PC-9 (cell line): Measurements from ENCODE around the gene ANGEL2. TPM values are rescaled to one million over a fixed set of nuclear protein-coding genes. Genes with fewer than 3 reads are reported as not detected.

Experiments used
- BruUV-seq: library from RNA; stranded (reverse); fragments of 400-500 nt; replicated peaks from 2 replicates; lab custom pipeline; 2021; lab: Mats Ljungman, UMichigan
- CTCF ChIA-PET: fragments of 300-600 bp; sonication (Branson Sonifier 250); formaldehyde crosslinking; loops from one replicate; lab custom pipeline; 2022; ENCODE audit warnings: antibody characterized with exemption; lab: Charles Lee
- POLR2A ChIA-PET: fragments of 300-600 bp; sonication (Branson Sonifier 250); formaldehyde crosslinking; loops from one replicate; lab custom pipeline; 2022; ENCODE audit warnings: antibody characterized with exemption; ENCODE audit not compliant: unreplicated experiment; lab: Charles Lee
- DNase-seq, 2 experiments: peaks; one replicate each; pipeline versions ENCODE4 v3.0.0 to v3.0.0-alpha.2; 2015 to 2022; ENCODE audit warnings: mixed read lengths in 1 of 2
- H2AFZ ChIP-seq: fragments of 200-600 bp; sonication (generic); 2 replicates; pipeline ENCODE4 v1.8.1; 2017; ENCODE audit warnings: antibody characterized with exemption
- H3F3A ChIP-seq: fragments of 200-600 bp; sonication (generic); 2 replicates; pipeline ENCODE4 v1.8.1; 2017; ENCODE audit warnings: antibody characterized with exemption, mild to moderate bottlenecking, low read depth; ENCODE audit not compliant: insufficient read depth
- H3K27ac ChIP-seq: fragments of 200-600 bp; sonication (generic); 2 replicates; pipeline ENCODE4 v1.6.1; 2016; ENCODE audit warnings: mixed run types
- H3K27me3 ChIP-seq: fragments of 200-600 bp; sonication (generic); 2 replicates; pipeline ENCODE4 v1.6.1; 2016; ENCODE audit warnings: low read depth, mixed run types; ENCODE audit not compliant: insufficient read depth
- H3K36me3 ChIP-seq: fragments of 200-600 bp; sonication (generic); 2 replicates; pipeline ENCODE4 v1.6.1; 2016; ENCODE audit warnings: low read depth, mixed run types
- H3K4me1 ChIP-seq: fragments of 200-600 bp; sonication (generic); replicated peaks from 2 replicates; pipeline ENCODE4 v1.6.1; 2016; ENCODE audit warnings: mixed run types; ENCODE audit not compliant: insufficient read depth
- H3K4me2 ChIP-seq: fragments of 200-600 bp; sonication (generic); 2 replicates; pipeline ENCODE4 v1.6.1; 2017; ENCODE audit warnings: mixed run types
- H3K4me3 ChIP-seq: fragments of 200-600 bp; sonication (generic); 2 replicates; pipeline ENCODE4 v1.6.1; 2016; ENCODE audit warnings: mixed run types
- H3K79me2 ChIP-seq: fragments of 200-600 bp; sonication (generic); 2 replicates; pipeline ENCODE4 v1.6.1; 2017; ENCODE audit warnings: low read depth, mixed run types
- H3K9me2 ChIP-seq: fragments of 200-600 bp; sonication (generic); 2 replicates; pipeline ENCODE4 v1.8.1; 2017; ENCODE audit warnings: mild to moderate bottlenecking; ENCODE audit not compliant: insufficient read depth
- H3K9me3 ChIP-seq: fragments of 200-600 bp; sonication (generic); 2 replicates; pipeline ENCODE4 v1.8.1; 2016; ENCODE audit warnings: low read depth; ENCODE audit not compliant: insufficient read depth
- H4K20me1 ChIP-seq: fragments of 200-600 bp; sonication (generic); 2 replicates; pipeline ENCODE4 v1.8.1; 2017; ENCODE audit not compliant: insufficient read depth
- CTCF ChIP-seq: fragments of 200-600 bp; sonication (generic); conservative IDR thresholded peaks from 2 replicates; pipeline ENCODE4 v1.6.1; 2017; ENCODE audit warnings: mixed run types, antibody characterized with exemption, mild to moderate bottlenecking, moderate library complexity
- EZH2 ChIP-seq: fragments of 200-600 bp; sonication (generic); IDR thresholded peaks from 2 replicates; pipeline ENCODE4 v1.8.0; 2017; ENCODE audit warnings: antibody characterized with exemption, low read depth
- intact Hi-C: fragments of 100-400 bp; cut with micrococcal nuclease; formaldehyde crosslinking; loops from one replicate; pipeline ENCODE4 v1.10.0; 2022; ENCODE audit not compliant: unreplicated experiment
- total RNA-seq: library from RNA; stranded (reverse); gene quantifications from 2 replicates; pipeline ENCODE4 v1.2.3, GENCODE V29; 2021

ANGEL2 gene
- total RNA-seq, 1 experiment from 2014 or later: 42.6 TPM

- Histone ChIP-seq H3K4me1 (no peaks in the 10 kb centered on the region), H3K79me2 (no peaks in the 10 kb centered on the region), H3K4me2 (no peak overlapping the region), H3K9me3 (no peaks in the 10 kb centered on the region), H3F3A (0 out of 2 replicates have a peak, but pooled peaks cover 6% of the 10 kb centered on the region), H2AFZ (no peak overlapping the region), H4K20me1 (no peaks in the 10 kb centered on the region), H3K27ac (no peak overlapping the region), H3K4me3 (no peak overlapping the region), H3K27me3 (no peaks in the 10 kb centered on the region), H3K9me2 (no peaks in the 10 kb centered on the region), H3K36me3 (peaks cover 6% of the 10 kb centered on the region; the same call in 1 of the 2 replicates)
- intact Hi-C loops: no loop called here
- DNase-seq: no peak
- CTCF ChIA-PET: interaction anchor here (0.6 kb wide), 2 partner anchors 595 to 1313 kb away, joined by 3 read pairs; no protein-coding TSS in a partner anchor
- BruUV-seq: no TSS peak
- POLR2A ChIA-PET: interaction anchor here (0.7 kb wide), 1 partner anchor 901 kb away, joined by 4 read pairs; no protein-coding TSS in a partner anchor
- TF ChIP-seq EZH2 (no peak), CTCF (no peak)
Measured at GRCh38 chr1:212990276-212990675, 25.4 kb downstream of the ANGEL2 start.

GRCh38 chr1:212987702-212988322, 27.9 kb downstream of the ANGEL2 start:
- no peaks in the 10 kb centered on the region for H3K27me3 ChIP-seq
- no peak overlapping the region for H2AFZ ChIP-seq
- no peak for DNase-seq
- TF ChIP-seq EZH2 (no peak), CTCF (no peak)
- H3K4me1 ChIP-seq: no peaks in the 10 kb centered on the region
- no peak overlapping the region for H3K4me3 ChIP-seq
- H3K9me2 ChIP-seq: no peaks in the 10 kb centered on the region
- no TSS peak for BruUV-seq
- 0 out of 2 replicates have a peak, but pooled peaks cover 6% of the 10 kb centered on the region for H3K36me3 ChIP-seq
- POLR2A ChIA-PET: no interaction called here
- H3F3A ChIP-seq: 0 out of 2 replicates have a peak, but pooled peaks cover 6% of the 10 kb centered on the region
- intact Hi-C loops: no loop called here
- H3K9me3 ChIP-seq: no peaks in the 10 kb centered on the region
- no peaks in the 10 kb centered on the region for H3K79me2 ChIP-seq
- no peak overlapping the region for H3K27ac ChIP-seq
- no peak overlapping the region for H3K4me2 ChIP-seq
- CTCF ChIA-PET: interaction anchor here (0.6 kb wide), 1 partner anchor 619 kb away, joined by 6 read pairs; no protein-coding TSS in a partner anchor
- no peaks in the 10 kb centered on the region for H4K20me1 ChIP-seq

GRCh38 chr1:212986551-212986950, 29.1 kb downstream of the ANGEL2 start:
- no peaks in the 10 kb centered on the region for H3K9me2 ChIP-seq
- CTCF ChIA-PET: interaction anchor here (0.6 kb wide), 1 partner anchor 21 kb away, joined by 4 read pairs; no protein-coding TSS in a partner anchor

More at GRCh38 chr1:212986551-212986950, 29.1 kb downstream of the ANGEL2 start:
- H3K27ac ChIP-seq: no peak overlapping the region
- intact Hi-C loops: no loop called here
- no peaks in the 10 kb centered on the region for H3K79me2 ChIP-seq
- H3K4me1 ChIP-seq: no peaks in the 10 kb centered on the region
- TF ChIP-seq CTCF (no peak), EZH2 (no peak)
- DNase-seq: no peak
- H3K27me3 ChIP-seq: no peaks in the 10 kb centered on the region
- H3F3A ChIP-seq: 0 out of 2 replicates have a peak, but pooled peaks cover 6% of the 10 kb centered on the region
- no TSS peak for BruUV-seq
- no peak overlapping the region for H3K4me2 ChIP-seq
- H3K36me3 ChIP-seq: no peaks in the 10 kb centered on the region
- H4K20me1 ChIP-seq: no peaks in the 10 kb centered on the region
- H3K9me3 ChIP-seq: no peaks in the 10 kb centered on the region
- no peak overlapping the region for H3K4me3 ChIP-seq
- no peak overlapping the region for H2AFZ ChIP-seq
- POLR2A ChIA-PET: no interaction called here
